ENCODE data around the gene TRABD.
"Not testable (repeated sequence)": the region's sequence is repeated elsewhere in the genome, so short reads cannot be mapped to it uniquely, and the experiment has no call there.

Gene TRABD

DNA sequence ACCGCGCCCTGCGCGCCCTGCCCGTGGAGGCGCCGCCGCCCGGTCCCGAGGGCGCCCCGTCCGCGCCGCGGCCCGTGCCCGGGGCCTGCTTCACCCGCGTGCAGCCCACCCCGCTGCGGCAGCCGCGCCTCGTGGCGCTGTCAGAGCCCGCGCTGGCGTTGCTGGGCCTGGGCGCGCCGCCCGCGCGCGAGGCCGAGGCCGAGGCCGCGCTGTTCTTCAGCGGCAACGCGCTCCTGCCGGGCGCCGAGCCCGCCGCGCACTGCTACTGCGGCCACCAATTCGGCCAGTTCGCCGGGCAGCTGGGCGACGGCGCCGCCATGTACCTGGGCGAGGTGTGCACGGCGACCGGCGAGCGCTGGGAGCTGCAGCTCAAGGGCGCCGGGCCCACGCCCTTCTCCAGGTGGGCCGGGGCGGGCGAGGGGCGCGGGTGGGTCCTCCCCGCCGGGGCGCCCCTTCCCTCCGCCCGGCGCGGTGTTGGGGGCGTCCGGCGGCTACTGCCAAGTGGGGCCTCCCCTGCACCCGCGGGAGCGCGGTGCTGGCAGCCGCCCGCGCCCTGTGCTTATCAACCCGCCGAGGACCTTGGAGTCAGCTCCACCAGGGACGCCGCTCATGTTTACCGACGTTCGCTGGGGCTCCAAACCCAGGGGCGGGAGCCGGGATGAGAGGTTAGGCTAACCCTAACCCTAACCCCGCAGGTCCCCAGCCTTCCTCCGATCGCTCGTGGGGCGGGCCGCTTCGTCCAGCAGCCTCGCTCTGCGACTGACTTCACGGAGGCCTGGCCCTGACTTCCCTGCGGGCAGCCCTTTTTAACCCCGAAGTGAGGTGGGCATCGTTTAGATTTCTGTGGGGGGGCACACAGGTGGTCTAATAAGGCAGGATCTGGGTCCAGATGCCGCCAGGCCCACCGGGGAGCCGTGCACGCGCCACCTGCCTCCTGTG is 15.7 kb downstream of the TRABD start:
- H3K27ac ChIP-seq = peak overlapping the region; percentile 89
- peak; percentile 97 for TF ChIP-seq ZFX (IDR thresholded peaks at IDR 0.05)
- no peak; the same call in 1 of the 2 replicates for TF ChIP-seq CTCF (conservative IDR thresholded peaks at IDR 0.05)

DNA sequence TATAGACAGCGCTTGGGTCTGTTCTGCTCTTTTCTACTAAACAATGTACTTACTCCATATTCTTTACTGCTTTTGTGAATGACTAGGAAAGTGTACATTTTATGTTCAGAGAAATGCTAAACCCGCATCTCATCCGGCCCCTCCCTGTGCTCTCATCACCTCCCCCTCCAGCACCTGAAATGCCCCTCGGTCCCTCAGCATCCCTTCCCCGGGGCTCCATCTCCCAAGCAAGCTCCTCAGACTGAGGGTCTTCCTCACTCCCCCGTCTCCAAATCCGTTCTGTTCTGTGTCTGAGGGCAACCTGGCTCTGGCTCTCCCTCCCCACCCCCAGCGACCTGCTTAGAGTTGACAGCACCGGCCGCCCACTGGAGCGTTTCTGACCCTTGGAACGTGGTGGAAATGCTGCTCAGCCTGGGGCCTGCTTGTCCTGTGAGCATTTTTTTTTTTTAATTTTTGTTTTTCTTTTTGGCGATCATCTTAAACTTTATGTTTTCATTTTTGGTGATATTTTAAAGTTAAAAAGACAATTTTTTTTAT is 16.5 kb downstream of the TRABD start:
- TF ChIP-seq ZFX (IDR thresholded peaks at IDR 0.05) (no peak), CTCF (conservative IDR thresholded peaks at IDR 0.05) (no peak)
- H3K27ac ChIP-seq = peak overlapping the region; percentile 89

DNA sequence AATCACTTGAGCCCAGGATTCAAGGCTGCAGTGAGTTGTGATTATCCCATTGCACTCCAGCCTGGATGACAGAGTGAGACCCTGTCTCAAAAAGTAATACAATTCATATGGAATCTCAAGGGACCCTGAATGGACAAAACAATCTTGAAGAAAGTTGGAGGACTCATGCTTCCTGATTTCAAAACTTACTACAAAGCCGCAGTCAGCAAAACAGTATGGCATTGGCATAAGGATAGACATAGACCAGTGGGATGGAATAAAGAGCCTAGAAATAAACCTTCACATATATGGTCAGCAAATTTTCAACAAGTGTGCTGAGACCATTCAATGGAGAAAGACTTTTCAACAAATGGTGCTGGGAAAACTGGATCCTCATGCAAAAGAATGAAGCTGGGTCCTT is 17.6 kb downstream of the TRABD start:
- no peak overlapping the region for H3K27ac ChIP-seq
- TF ChIP-seq ZFX (IDR thresholded peaks at IDR 0.05) (no peak), CTCF (conservative IDR thresholded peaks at IDR 0.05) (no peak)

GRCh38 chr22:50204571-50204970 is 18.9 kb downstream of the TRABD start:
- H3K27ac ChIP-seq = no peak overlapping the region
- TF ChIP-seq ZFX (IDR thresholded peaks at IDR 0.05) (no peak), CTCF (conservative IDR thresholded peaks at IDR 0.05) (no peak)

DNA sequence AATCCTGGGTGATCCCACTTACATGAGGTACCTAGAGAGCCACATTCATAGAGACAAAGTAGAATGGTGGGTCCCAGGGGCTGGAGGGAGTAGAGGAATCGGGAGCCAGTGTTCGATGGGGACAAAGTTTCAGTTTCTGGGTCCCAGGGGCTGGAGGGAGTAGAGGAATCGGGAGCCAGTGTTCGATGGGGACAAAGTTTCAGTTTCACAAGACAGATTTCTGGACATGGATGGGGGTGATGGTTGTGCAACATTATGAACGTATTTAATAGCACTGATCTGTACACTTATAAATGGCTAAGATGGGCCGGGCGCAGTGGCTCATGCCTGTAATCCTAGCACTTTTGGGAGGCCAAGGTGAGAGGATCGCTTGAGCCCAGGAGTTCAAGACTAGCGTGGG is 19.3 kb downstream of the TRABD start:
- H3K27ac ChIP-seq = not testable (repeated sequence)

DNA sequence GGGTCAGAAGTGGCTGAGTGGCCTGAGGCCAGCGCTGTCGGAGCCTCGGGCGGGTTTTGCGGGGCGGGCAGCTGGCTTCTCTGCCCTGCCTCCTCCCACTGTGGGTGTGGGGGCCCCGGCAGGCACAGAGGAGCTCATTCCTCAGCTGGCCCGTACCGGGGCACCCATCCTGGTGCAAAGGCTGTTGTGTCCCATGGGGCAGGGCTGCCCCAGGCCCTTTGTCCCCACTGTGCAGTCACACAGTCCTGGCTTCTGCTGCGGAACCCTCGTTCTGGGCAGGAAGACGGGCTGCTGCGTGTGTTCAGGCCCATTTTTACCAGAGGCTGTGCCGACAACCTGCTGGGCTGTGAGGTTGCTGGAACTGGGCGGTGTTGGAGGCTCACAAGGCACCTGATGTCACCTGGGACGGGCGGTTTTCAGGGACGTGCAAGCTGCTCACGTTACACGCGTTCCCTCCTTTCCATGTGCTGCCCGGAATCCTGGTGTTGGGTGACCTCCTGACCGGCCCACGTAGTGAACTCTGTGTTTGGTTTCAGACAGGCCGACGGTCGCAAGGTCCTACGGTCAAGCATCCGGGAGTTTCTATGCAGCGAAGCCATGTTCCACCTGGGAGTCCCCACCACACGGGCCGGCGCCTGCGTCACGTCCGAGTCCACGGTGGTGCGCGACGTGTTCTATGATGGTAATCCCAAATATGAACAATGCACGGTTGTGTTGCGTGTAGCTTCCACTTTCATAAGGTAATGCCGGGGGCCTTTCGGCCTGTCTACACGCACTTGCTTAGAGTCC is 20.3 kb downstream of the TRABD start:
- no peak overlapping the region for H3K27ac ChIP-seq
- TF ChIP-seq ZFX (IDR thresholded peaks at IDR 0.05) (no peak), CTCF (conservative IDR thresholded peaks at IDR 0.05) (no peak)

DNA sequence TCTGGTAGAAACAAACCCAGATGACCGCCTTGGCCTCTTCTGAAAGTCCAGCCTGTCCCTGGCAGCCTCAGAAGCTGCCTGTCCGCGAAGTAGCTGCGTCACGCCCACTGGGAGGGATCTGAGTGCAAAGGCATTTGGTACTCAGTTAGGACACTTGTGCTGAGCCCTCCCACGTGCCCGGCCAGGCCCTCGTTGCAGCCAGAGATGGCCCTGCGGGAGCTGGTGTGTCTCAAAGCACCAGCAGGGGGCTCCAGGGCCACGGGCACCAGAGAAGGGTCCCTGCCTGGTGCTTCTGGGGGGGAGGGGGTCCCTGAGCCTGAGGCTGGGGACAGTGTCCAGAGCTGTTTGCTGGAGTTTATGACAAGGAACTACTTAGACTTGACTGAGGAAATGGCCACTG is 20.9 kb downstream of the TRABD start:
- TF ChIP-seq CTCF (conservative IDR thresholded peaks at IDR 0.05) (peak; percentile 68), ZFX (IDR thresholded peaks at IDR 0.05) (no peak)
- H3K27ac ChIP-seq = no peak overlapping the region

Data from C4-2B (cell line).